GM21619 (cell line): ENCODE measurements around the gene TRIM72.
"Not testable (repeated sequence)": the region's sequence is repeated elsewhere in the genome, so short reads cannot be mapped to it uniquely, and the experiment has no call there.

ENCODE experiments used
- ATAC-seq: cut with Tn5 transposase; IDR thresholded peaks from one replicate; pipeline ENCODE4 v1.9.1; 2021; ENCODE audit not compliant: unreplicated experiment

Gene TRIM72

GRCh38 chr16:31190061-31190460 is 23.9 kb upstream of the TRIM72 start:
- no peak for ATAC-seq

- ATAC-seq, result no peak
Observed at GRCh38 chr16:31190818-31191444, 23.0 kb upstream of the TRIM72 start.

GRCh38 chr16:31191697-31192428 is 22.1 kb upstream of the TRIM72 start:
- ATAC-seq, result no peak

- ATAC-seq, result no peak
Observed at GRCh38 chr16:31192856-31193642, 20.9 kb upstream of the TRIM72 start.

- no peak for ATAC-seq
Observed at GRCh38 chr16:31193874-31194273, 20.0 kb upstream of the TRIM72 start.

GRCh38 chr16:31194898-31195297 is 19.0 kb upstream of the TRIM72 start:
- ATAC-seq, result no peak

GRCh38 chr16:31195861-31196260 is 18.1 kb upstream of the TRIM72 start:
- not testable (repeated sequence) for ATAC-seq

GRCh38 chr16:31196324-31197088 is 17.4 kb upstream of the TRIM72 start:
- no peak for ATAC-seq

- no peak for ATAC-seq
Observed at GRCh38 chr16:31198207-31198882, 15.6 kb upstream of the TRIM72 start.

- ATAC-seq, result no peak
Observed at GRCh38 chr16:31199430-31200041, 14.4 kb upstream of the TRIM72 start.

- ATAC-seq, result not testable (repeated sequence)
Observed at GRCh38 chr16:31200111-31200510, 13.8 kb upstream of the TRIM72 start.

GRCh38 chr16:31200821-31201568 is 12.9 kb upstream of the TRIM72 start:
- ATAC-seq, result no peak

GRCh38 chr16:31201582-31202413 is 12.1 kb upstream of the TRIM72 start:
- no peak for ATAC-seq

- no peak for ATAC-seq
Observed at GRCh38 chr16:31202414-31203375, 11.2 kb upstream of the TRIM72 start, which contains the start of gene PYCARD. Gene PYCARD, minus strand, starts transcription at chr16:31202760. Its CDS starts 70 bp downstream, at chr16:31202690.

GRCh38 chr16:31204871-31205666 is 8.8 kb upstream of the TRIM72 start:
- ATAC-seq, result no peak

GRCh38 chr16:31206776-31207175 is 7.1 kb upstream of the TRIM72 start:
- no peak for ATAC-seq
